ENCODE data around the gene ADGRB3. TPM values are rescaled to one million over a fixed set of nuclear protein-coding genes. Genes with fewer than 3 reads are reported as not detected.

ADGRB3 gene
- total RNA-seq, 1 experiment from 2014 or later = 7.7 TPM

GRCh38 chr6:69339163-69339550 lies 704.1 kb downstream of the ADGRB3 start:
- TF ChIP-seq CTCF (conservative IDR thresholded peaks at IDR 0.05; ENCODE audit: low read depth, low read length) = no peak
- TF ChIP-seq EZH2 (IDR thresholded peaks at IDR 0.05; ENCODE audit: borderline replicate concordance, low read depth, low read length, poor library complexity, severe bottlenecking) = no peak
- Histone ChIP-seq H3K4me1 (ENCODE audit: insufficient read depth, low read length, poor library complexity, severe bottlenecking) (peaks cover 6% of the 10 kb centered on the region), H3K4me3 (ENCODE audit: low read depth, low read length, poor library complexity, severe bottlenecking) (no peak overlapping the region), H3K27me3 (replicated peaks; ENCODE audit: insufficient read depth, low read depth, low read length, poor library complexity) (no peaks in the 10 kb centered on the region), H3K36me3 (ENCODE audit: insufficient read depth, low read length, poor library complexity, severe bottlenecking) (no peaks in the 10 kb centered on the region), H3K9me3 (ENCODE audit: low read depth, low read length, poor library complexity, severe bottlenecking) (no peaks in the 10 kb centered on the region), H3K27ac (ENCODE audit: low read depth, low read length, poor library complexity, severe bottlenecking) (no peak overlapping the region)
- ChIA-PET CTCF (no interaction called here), POLR2A (ENCODE audit: low non-redundant PET) (no interaction called here)
- DNase-seq (ENCODE audit: low spot score) = no peak
- intact Hi-C loops (cut with micrococcal nuclease; ENCODE audit: unreplicated experiment) = no loop called here
- no TSS peak for BruUV-seq (replicated peaks)

DNA sequence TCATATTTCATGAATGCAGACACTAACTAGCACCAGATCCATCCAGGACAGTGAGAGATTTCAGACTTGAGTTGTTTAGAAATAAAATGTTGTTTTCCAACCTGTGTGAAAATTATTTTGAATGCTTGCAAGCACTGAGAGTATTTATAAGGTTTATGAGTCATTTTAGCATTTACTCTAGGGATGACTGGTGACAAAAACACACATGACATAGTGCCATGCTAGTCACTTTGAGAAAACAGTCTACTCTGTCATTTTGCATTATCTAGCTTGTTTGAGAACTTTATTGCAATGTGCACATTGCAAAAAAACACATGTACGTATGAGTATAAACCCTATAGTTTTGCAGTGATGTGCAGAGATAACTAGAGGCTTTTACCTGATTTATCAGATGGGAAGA lies 705.1 kb downstream of the ADGRB3 start:
- no peaks in the 10 kb centered on the region for H3K27me3 ChIP-seq (replicated peaks; ENCODE audit: insufficient read depth, low read depth, low read length, poor library complexity)
- POLR2A ChIA-PET (ENCODE audit: low non-redundant PET) = no interaction called here
- no peak overlapping the region for H3K27ac ChIP-seq (ENCODE audit: low read depth, low read length, poor library complexity, severe bottlenecking)
- no TSS peak for BruUV-seq (replicated peaks)
- intact Hi-C loops (cut with micrococcal nuclease; ENCODE audit: unreplicated experiment) = no loop called here
- TF ChIP-seq CTCF (conservative IDR thresholded peaks at IDR 0.05; ENCODE audit: low read depth, low read length) (no peak), EZH2 (IDR thresholded peaks at IDR 0.05; ENCODE audit: borderline replicate concordance, low read depth, low read length, poor library complexity, severe bottlenecking) (no peak)
- no peak for DNase-seq (ENCODE audit: low spot score)
- peaks cover 6% of the 10 kb centered on the region for H3K4me1 ChIP-seq (ENCODE audit: insufficient read depth, low read length, poor library complexity, severe bottlenecking)
- H3K36me3 ChIP-seq (ENCODE audit: insufficient read depth, low read length, poor library complexity, severe bottlenecking) = no peaks in the 10 kb centered on the region
- H3K9me3 ChIP-seq (ENCODE audit: low read depth, low read length, poor library complexity, severe bottlenecking) = no peaks in the 10 kb centered on the region
- no peak overlapping the region for H3K4me3 ChIP-seq (ENCODE audit: low read depth, low read length, poor library complexity, severe bottlenecking)
- CTCF ChIA-PET = no interaction called here

DNA sequence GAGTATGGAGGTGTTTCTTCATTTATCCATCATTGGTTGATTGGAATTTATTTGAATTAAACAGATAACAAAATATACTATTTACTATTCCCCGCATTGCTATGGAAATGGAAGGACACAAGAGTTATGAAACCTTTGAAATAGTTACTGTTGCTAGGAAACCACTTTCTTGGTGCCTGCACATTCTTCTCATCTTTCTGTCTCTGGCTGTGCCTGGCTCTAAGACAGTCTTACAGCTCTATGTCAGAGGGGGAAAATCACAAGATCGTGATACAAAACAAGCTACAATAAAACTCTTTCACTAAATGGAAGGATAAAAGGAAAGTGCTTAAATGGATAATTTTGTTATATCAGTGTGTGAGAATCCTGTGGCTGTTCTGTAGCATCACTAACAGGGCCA lies 708.8 kb downstream of the ADGRB3 start:
- POLR2A ChIA-PET (ENCODE audit: low non-redundant PET) = no interaction called here
- H3K4me1 ChIP-seq (ENCODE audit: insufficient read depth, low read length, poor library complexity, severe bottlenecking) = no peaks in the 10 kb centered on the region
- no TSS peak for BruUV-seq (replicated peaks)
- H3K4me3 ChIP-seq (ENCODE audit: low read depth, low read length, poor library complexity, severe bottlenecking) = no peak overlapping the region
- H3K9me3 ChIP-seq (ENCODE audit: low read depth, low read length, poor library complexity, severe bottlenecking) = no peaks in the 10 kb centered on the region
- no peak for TF ChIP-seq EZH2 (IDR thresholded peaks at IDR 0.05; ENCODE audit: borderline replicate concordance, low read depth, low read length, poor library complexity, severe bottlenecking)
- no peak for TF ChIP-seq CTCF (conservative IDR thresholded peaks at IDR 0.05; ENCODE audit: low read depth, low read length)
- H3K27ac ChIP-seq (ENCODE audit: low read depth, low read length, poor library complexity, severe bottlenecking) = no peak overlapping the region
- intact Hi-C loops (cut with micrococcal nuclease; ENCODE audit: unreplicated experiment) = no loop called here
- DNase-seq (ENCODE audit: low spot score) = no peak
- no peaks in the 10 kb centered on the region for H3K36me3 ChIP-seq (ENCODE audit: insufficient read depth, low read length, poor library complexity, severe bottlenecking)
- no peaks in the 10 kb centered on the region for H3K27me3 ChIP-seq (replicated peaks; ENCODE audit: insufficient read depth, low read depth, low read length, poor library complexity)
- CTCF ChIA-PET = no interaction called here

All from A673 (cell line).